MCF 10A (cell line): Measurements from ENCODE around the gene VWA5A. TPM values are rescaled to one million over a fixed set of nuclear protein-coding genes. Genes with fewer than 3 reads are reported as not detected.
"Not testable (repeated sequence)": the region's sequence is repeated elsewhere in the genome, so short reads cannot be mapped to it uniquely, and the experiment has no call there.

Experiments used
- BruUV-seq: library from RNA; stranded (reverse); fragments of 400-500 nt; replicated peaks from 2 replicates; lab custom pipeline; 2021; lab: Mats Ljungman, UMichigan
- CTCF ChIA-PET: fragments of 300-600 bp; sonication (Branson Sonifier 250); formaldehyde crosslinking; extraction: SDS; loops from one replicate; lab custom pipeline; 2021; ENCODE audit warnings: antibody characterized with exemption, inconsistent platforms; lab: Yijun Ruan, JAX
- POLR2A ChIA-PET: fragments of 300-600, 350-650 bp; sonication (Branson Sonifier 250); formaldehyde crosslinking; extraction: SDS; loops from one replicate; lab custom pipeline; 2020; ENCODE audit warnings: antibody characterized with exemption, inconsistent platforms; lab: Yijun Ruan, JAX
- DNase-seq: peaks from one replicate; pipeline ENCODE4 v3.0.0-alpha.2; 2018; ENCODE audit not compliant: unreplicated experiment
- H3K27ac Mint-ChIP-seq: one replicate; pipeline ENCODE4 v1.8.0; 2022; ENCODE audit warnings: mild to moderate bottlenecking, low read depth, mixed read lengths; ENCODE audit not compliant: unreplicated experiment
- H3K27me3 Mint-ChIP-seq: one replicate; pipeline ENCODE4 v1.8.0; 2022; ENCODE audit warnings: mixed read lengths; ENCODE audit not compliant: insufficient read depth, unreplicated experiment
- H3K36me3 Mint-ChIP-seq: one replicate; pipeline ENCODE4 v1.8.0; 2022; ENCODE audit warnings: mild to moderate bottlenecking, moderate library complexity, mixed read lengths; ENCODE audit not compliant: insufficient read depth, unreplicated experiment
- H3K4me1 Mint-ChIP-seq: one replicate; pipeline ENCODE4 v1.8.0; 2022; ENCODE audit warnings: mixed read lengths; ENCODE audit not compliant: insufficient read depth, unreplicated experiment
- H3K4me3 Mint-ChIP-seq: one replicate; pipeline ENCODE4 v1.8.0; 2022; ENCODE audit warnings: mild to moderate bottlenecking, moderate library complexity, mixed read lengths; ENCODE audit not compliant: unreplicated experiment
- H3K9me3 Mint-ChIP-seq: one replicate; pipeline ENCODE4 v1.8.0; 2022; ENCODE audit warnings: mixed read lengths; ENCODE audit not compliant: unreplicated experiment
- CTCF ChIP-seq: fragments of 200-600 bp; IDR thresholded peaks from one replicate; pipeline ENCODE4 v1.8.0; 2022; ENCODE audit warnings: antibody characterized with exemption, mild to moderate bottlenecking; ENCODE audit not compliant: unreplicated experiment
- intact Hi-C: fragments of 100-400 bp; cut with micrococcal nuclease; formaldehyde crosslinking; loops from 2 replicates; pipeline ENCODE4 v1.14.1; 2022
- total RNA-seq: library from RNA; stranded (reverse); gene quantifications from 2 replicates; pipeline ENCODE4 v1.2.3, GENCODE V29; 2022

The VWA5A gene
- total RNA-seq, 1 experiment from 2014 or later = 7.9 TPM

DNA sequence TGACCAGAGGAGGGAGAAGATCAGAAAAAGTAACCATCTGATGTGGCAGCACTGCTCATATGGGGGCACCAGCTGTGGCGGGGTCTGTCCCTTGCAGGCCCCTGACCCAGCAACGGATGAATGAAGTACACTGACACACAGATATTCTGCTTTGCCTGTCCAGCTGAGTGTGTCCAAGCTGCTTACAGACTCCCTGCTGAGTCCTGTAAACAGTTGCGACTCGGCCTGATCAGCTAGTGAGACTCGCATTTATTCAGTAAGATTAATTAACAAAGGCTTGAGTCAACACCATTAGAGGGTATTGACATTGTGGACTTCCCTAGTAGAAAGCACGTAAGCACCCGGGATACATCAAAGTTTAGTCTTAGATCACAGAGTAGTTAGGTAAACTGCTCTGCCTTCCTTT is 52.6 kb downstream of the VWA5A start:
- Mint-ChIP-seq H3K36me3 (no peaks in the 10 kb centered on the region), H3K9me3 (no peaks in the 10 kb centered on the region), H3K4me1 (no peaks in the 10 kb centered on the region), H3K27ac (no peak overlapping the region), H3K4me3 (no peak overlapping the region), H3K27me3 (no peaks in the 10 kb centered on the region)
- CTCF ChIA-PET = interaction anchor here (0.8 kb wide), 1 partner anchor 27 kb away, joined by 3 read pairs; no protein-coding TSS in a partner anchor
- no peak for DNase-seq
- BruUV-seq = no TSS peak
- no peak for TF ChIP-seq CTCF
- intact Hi-C loops = no loop called here
- POLR2A ChIA-PET = interaction anchor here (0.9 to 1.1 kb wide), 2 partner anchors 16 to 42 kb away, joined by 3 read pairs; no protein-coding TSS in a partner anchor

GRCh38 chr11:124168796-124169195 is 53.5 kb downstream of the VWA5A start:
- POLR2A ChIA-PET = no interaction called here
- no peaks in the 10 kb centered on the region for H3K9me3 Mint-ChIP-seq
- H3K4me1 Mint-ChIP-seq = no peaks in the 10 kb centered on the region
- CTCF ChIA-PET = no interaction called here
- no peaks in the 10 kb centered on the region for H3K27me3 Mint-ChIP-seq
- no peak for TF ChIP-seq CTCF
- H3K36me3 Mint-ChIP-seq = no peaks in the 10 kb centered on the region
- intact Hi-C loops = no loop called here
- no peak overlapping the region for H3K27ac Mint-ChIP-seq
- BruUV-seq = no TSS peak
- DNase-seq = peak; percentile 27
- no peak overlapping the region for H3K4me3 Mint-ChIP-seq

- BruUV-seq, H3K27ac Mint-ChIP-seq, H3K9me3 Mint-ChIP-seq, CTCF ChIA-PET, H3K4me3 Mint-ChIP-seq, H3K36me3 Mint-ChIP-seq, DNase-seq, POLR2A ChIA-PET, H3K27me3 Mint-ChIP-seq, H3K4me1 Mint-ChIP-seq, intact Hi-C loops: not testable (repeated sequence)
Observed at GRCh38 chr11:124170315-124170714, 55.1 kb downstream of the VWA5A start.

DNA sequence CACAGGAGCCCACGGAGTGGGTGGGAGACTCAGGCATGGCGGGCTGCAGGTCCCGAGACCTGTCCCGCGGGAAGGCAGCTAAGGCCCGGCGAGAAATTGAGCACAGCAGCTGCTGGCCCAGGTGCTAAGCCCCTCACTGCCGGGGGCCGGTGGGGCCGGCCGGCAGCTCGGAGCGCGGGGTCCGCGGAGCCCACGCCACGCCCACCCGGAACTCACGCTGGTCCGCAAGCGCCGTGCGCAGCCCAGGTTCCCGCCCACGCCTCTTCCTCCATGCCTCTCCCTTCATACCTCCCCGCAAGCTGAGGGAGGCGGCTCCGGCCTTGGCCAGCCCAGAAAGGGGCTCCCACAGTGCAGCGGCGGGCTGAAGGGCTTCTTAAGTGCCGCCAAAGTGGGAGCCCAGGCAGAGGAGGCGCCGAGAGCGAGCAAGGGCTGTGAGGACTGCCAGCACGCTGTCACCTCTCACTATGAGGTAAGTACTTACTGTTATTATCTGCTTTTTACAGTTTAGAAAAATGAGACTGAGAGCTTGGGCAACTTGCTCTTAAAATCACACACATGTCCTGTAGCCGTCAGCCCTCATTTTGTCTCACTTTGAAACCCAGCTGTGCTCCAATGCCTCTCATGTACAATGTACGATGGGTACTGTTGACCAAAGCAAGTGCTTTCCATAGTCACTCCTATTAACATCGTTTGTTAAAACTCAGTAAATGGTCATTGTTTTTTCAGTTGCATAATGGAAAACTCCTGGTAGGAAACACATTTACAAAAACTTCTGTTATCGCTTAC is 55.7 kb downstream of the VWA5A start:
- no peak overlapping the region for H3K4me3 Mint-ChIP-seq
- CTCF ChIA-PET = interaction anchor here (0.6 to 1.2 kb wide), 3 partner anchors 18 to 754 kb away, joined by 3 to 4 read pairs (median 4); no protein-coding TSS in a partner anchor
- H3K9me3 Mint-ChIP-seq = no peaks in the 10 kb centered on the region
- no peaks in the 10 kb centered on the region for H3K36me3 Mint-ChIP-seq
- no peak for DNase-seq
- intact Hi-C loops = no loop called here
- no peak overlapping the region for H3K27ac Mint-ChIP-seq
- TF ChIP-seq CTCF = no peak
- BruUV-seq = no TSS peak
- no peaks in the 10 kb centered on the region for H3K4me1 Mint-ChIP-seq
- no peaks in the 10 kb centered on the region for H3K27me3 Mint-ChIP-seq
- POLR2A ChIA-PET = no interaction called here
